ENCODE results near the gene SUSD4. TPM values are rescaled to one million over a fixed set of nuclear protein-coding genes. Genes with fewer than 3 reads are reported as not detected.
"Not testable (repeated sequence)": the region's sequence is repeated elsewhere in the genome, so short reads cannot be mapped to it uniquely, and the experiment has no call there.

SUSD4 gene, protein sequence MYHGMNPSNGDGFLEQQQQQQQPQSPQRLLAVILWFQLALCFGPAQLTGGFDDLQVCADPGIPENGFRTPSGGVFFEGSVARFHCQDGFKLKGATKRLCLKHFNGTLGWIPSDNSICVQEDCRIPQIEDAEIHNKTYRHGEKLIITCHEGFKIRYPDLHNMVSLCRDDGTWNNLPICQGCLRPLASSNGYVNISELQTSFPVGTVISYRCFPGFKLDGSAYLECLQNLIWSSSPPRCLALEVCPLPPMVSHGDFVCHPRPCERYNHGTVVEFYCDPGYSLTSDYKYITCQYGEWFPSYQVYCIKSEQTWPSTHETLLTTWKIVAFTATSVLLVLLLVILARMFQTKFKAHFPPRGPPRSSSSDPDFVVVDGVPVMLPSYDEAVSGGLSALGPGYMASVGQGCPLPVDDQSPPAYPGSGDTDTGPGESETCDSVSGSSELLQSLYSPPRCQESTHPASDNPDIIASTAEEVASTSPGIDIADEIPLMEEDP
- polyA plus RNA-seq (ENCODE audit: insufficient read depth in 1 of 5, insufficient read length in 5 of 5, low replicate concordance in 1 of 5) = 10 to 100 TPM; 21.7 to 29.8 (median 26.1) TPM
- long read RNA-seq, donor 1, partial matches to known transcripts = 0 of 6 reads
- long read RNA-seq, donor 1, other reads (novel, unspliced or antisense) = 0 of 6 reads
- long read RNA-seq, donor 2, partial matches to known transcripts = 0 of 1 reads
- long read RNA-seq, donor 2, other reads (novel, unspliced or antisense) = 0 of 1 reads
- long read RNA-seq, donor 3, partial matches to known transcripts = 0 of 3 reads
- long read RNA-seq, donor 3, other reads (novel, unspliced or antisense) = 0 of 3 reads
- long read RNA-seq, donor 4, partial matches to known transcripts = 0 of 1 reads
- long read RNA-seq, donor 4, other reads (novel, unspliced or antisense) = 0 of 1 reads
- long read RNA-seq, donor 5, partial matches to known transcripts = 0 of 1 reads
- long read RNA-seq, donor 5, other reads (novel, unspliced or antisense) = 0 of 1 reads
- long read RNA-seq, donor 6, partial matches to known transcripts = 0 of 8 reads
- long read RNA-seq, donor 6, other reads (novel, unspliced or antisense) = 0 of 8 reads
- long read RNA-seq, donor 7, partial matches to known transcripts = 0 of 4 reads
- long read RNA-seq, donor 7, other reads (novel, unspliced or antisense) = 0 of 4 reads
- long read RNA-seq, donor 8, partial matches to known transcripts = 0 of 3 reads
- long read RNA-seq, donor 8, other reads (novel, unspliced or antisense) = 0 of 3 reads

- peak; percentile 48 to 55 for DNase-seq
These were observed at the start of gene SUSD4 for GRCh38 chr1:223363856-223364684. SUSD4 (minus strand) TSS chr1:223364176; CDS start chr1:223363425, 751 bp downstream.

GRCh38 chr1:223413216-223413615, 49.2 kb upstream of the SUSD4 start:
- no peak for DNase-seq

GRCh38 chr1:223411710-223412109, 47.7 kb upstream of the SUSD4 start:
- no peak for DNase-seq

GRCh38 chr1:223411309-223411708, 47.3 kb upstream of the SUSD4 start:
- no peak for DNase-seq

- DNase-seq = no peak
These were observed 46.1 kb upstream of the SUSD4 start for GRCh38 chr1:223410036-223410435.

DNA sequence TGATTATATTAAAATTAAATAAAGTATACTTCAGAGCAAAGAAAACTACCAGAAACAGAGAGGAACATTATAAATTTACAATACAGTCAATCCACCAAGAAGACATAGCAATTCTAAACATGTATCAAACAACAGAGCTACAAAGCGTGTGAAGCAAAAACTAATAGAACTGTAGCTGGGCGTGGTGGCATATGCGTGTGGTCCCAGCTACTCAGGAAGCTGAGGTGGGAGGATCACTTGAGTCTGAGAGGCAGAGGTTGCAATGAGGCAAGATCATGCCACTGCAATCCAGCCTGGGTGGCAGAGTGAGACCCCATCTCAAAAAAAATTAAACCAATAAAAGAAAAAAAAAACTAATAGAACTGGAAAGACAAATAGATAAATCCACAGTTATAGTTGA, 41.5 kb upstream of the SUSD4 start:
- no peak for DNase-seq

GRCh38 chr1:223403184-223403815, 39.3 kb upstream of the SUSD4 start:
- no peak for DNase-seq

DNA sequence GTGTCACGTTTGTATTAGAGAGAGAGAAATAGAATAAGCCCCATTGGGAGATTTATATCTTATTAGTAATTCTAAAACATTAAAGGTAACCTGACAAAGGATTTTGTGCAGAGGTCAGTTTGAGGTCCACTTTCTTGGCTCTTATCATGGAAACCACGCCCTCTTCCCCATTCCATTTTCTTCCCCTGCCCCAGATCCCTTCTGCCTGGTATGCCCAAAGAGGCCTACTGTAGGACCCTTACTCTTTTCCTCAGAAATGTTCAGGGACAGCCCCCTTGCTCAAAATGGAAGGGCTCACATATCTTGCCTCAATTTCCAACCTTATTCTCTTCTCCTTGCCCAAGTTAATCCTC, 38.8 kb upstream of the SUSD4 start:
- DNase-seq = no peak

- DNase-seq = no peak
These were observed 38.2 kb upstream of the SUSD4 start for GRCh38 chr1:223401873-223402789.

DNA sequence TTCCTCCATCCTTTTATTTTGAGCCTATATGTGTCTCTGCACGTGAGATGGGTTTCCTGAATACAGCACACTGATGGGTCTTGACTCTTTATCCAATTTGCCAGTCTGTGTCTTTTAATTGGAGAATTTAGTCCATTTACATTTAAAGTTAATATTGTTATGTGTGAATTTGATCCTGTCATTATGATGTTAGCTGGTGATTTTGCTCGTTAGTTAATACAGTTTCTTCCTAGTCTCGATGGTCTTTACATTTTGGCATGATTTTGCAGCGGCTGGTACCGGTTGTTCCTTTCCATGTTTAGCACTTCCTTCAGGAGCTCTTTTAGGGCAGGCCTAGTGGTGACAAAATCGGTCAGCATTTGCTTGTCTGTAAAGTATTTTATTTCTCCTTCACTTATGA, 35.4 kb upstream of the SUSD4 start:
- not testable (repeated sequence) for DNase-seq

DNA sequence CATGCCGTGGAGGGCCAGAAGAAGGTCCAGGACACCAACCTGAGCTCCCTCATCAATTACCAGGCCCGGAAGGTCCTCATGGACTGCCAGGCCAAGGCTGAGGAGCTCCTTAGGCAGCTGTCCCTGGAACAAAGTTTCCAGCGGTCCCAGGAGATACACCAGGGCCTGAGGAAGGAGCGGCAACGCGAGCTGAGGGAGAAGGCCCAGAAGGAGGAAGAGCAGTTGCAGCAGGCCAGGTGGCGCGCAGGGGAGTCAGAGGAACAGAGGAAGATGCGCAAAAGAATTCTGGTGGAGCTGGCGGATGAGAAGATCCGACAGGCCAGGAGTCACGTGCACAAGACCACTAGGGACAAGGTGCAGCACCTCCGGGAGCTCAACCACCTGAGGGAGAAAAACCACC, 30.7 kb upstream of the SUSD4 start:
- DNase-seq = no peak

DNA sequence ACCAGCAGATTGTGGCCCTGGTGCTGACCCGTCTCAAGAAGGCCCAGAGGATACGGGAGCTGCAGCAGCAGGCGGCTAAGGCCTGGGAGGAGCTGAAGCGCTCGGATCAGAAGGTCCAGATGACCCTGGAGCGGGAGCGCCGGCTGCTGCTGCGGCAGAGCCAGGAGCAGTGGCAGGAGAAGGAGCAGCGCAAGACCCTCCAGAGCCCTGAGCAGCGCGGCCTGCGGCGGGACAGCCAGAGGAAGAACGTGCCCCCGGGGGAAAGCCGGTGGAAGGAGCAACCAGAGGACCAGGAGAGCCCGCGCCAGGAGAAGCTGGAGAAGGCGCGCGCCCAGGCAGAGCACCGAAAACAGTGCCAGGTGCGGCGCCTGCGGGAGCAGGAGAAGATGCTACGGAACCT, 30.3 kb upstream of the SUSD4 start:
- no peak for DNase-seq

DNA sequence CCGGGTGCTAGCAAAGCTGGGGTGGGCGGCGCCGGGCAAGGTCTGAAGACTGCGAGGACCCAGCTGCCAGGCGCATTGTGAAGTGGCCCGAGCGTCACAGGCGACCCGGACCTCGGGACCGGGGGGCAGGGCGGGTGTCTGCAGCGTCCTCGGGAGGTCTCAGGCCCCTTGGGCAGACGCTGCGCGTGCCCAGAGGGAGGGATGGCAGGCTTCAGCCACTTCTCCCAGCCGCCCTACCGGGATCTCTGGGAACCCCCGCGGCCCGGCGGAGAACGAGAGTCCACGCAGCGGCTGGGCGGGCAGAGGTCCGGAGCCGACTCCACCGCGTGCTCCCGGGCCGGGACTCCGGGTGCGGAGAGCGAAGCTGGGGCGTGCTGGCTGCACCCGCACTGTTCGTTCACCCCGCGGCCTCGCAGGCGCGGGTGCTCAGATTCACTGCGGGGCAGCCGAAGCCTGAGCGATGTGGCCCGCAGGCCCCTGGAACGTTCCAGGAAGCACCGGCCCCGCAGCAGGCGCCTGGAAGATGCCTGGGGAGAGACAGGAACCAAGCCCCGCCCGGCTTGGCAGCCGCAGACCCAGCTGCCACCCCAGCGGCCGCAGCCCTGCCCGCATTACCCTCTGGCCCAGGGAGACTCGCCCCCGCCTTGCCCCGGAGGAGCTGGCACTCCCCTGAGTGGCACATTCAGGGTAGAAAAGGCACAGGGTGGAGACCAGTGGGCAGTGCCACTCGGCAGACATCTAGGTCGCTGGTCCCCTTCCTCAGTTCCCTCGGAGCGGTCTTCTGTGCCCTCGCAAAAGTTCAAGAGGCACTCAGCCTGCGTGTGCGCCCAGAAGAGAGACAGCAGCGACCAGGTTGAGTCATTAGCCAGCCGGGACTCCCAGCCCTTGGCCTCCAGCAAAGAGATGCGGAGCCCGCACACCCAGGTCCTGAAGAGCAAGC, 29.6 kb upstream of the SUSD4 start, which contains the start of gene CCDC185:
Gene CCDC185, plus strand, starts transcription at position 141 of the 940 bp plus-strand sequence. Its CDS starts 61 bp downstream, at position 202.
- peak; percentile 4 to 6 for DNase-seq

DNA sequence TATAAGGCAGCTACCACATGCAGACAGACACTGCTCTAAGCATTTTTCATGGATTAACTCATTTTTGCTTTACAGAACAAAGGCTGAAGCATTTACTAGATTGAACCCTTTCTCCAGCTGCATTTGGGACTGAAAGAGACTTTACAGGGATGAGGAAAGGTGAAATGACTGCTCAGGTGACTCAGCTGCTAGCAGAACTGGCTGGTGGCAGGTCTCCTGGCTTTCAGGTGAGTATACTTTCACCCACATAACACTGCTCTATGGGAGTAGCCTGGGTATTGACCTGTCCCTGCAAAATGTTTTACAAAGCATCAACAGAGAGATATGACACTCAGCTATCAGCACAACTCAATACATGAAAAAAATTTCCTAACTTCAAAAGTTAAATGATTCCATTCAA, 26.6 kb upstream of the SUSD4 start:
- DNase-seq = no peak

GRCh38 chr1:223386013-223386412, 22.0 kb upstream of the SUSD4 start:
- DNase-seq = no peak

DNA sequence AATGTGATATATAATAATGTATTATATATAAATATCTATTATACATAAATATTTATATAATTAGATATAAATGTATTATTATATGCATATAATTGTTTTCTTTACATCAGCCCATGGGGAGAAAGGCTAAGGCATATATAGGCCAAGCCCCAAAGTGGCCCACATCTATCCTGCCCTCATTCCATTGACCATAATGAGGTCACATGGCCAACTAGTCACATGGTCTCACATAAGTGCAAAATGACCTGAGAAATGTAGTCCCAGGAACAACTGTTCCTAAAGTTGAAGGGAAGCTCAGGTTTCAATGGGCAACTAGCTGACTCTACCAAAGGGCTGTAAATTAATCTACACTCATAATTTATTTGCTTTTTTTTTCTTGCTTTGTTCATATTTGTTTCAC, 14.8 kb upstream of the SUSD4 start:
- no peak for DNase-seq

DNA sequence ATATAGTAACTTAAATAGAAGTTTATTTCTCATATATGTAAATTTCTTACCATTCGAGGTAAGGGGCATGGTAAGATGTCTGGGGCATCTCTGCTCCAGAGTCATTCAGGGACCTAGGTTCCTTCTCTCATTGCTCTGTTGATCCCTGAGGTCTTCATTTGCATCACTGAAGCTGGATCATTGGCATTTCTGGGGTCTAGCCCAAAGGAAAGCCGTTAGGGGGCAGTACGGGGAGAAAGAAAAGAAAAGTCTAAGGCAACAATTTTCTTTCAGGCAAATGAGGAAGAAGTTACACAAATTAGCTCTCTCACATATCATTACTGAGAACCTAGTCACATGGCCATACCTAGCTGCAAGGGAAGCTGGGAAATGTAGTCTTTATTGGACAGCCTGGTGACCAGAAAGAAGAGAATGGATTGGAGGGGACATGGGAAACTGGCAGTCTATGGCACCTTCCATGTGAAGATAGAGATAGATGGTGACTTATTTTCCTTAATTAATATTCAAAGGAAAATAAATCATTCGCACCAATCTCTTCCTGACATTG, 10.2 kb upstream of the SUSD4 start:
- DNase-seq = no peak
